RWPE1 (cell line): ENCODE results near the gene LNPEP.
"Not testable (repeated sequence)": the region's sequence is repeated elsewhere in the genome, so short reads cannot be mapped to it uniquely, and the experiment has no call there.

Experiments
- CTCF ChIA-PET: fragments of 350-600 bp; sonication (Branson Sonifier 250); formaldehyde crosslinking; extraction: SDS; loops from one replicate; lab custom pipeline; 2021; lab: Yijun Ruan, JAX
- POLR2A ChIA-PET: fragments of 400-600 bp; formaldehyde crosslinking; extraction: SDS; loops from one replicate; lab custom pipeline; 2020; ENCODE audit warnings: antibody characterized with exemption; ENCODE audit not compliant: low non-redundant PET; lab: Yijun Ruan, JAX
- DNase-seq: peaks from one replicate; pipeline ENCODE4 v3.0.0; 2012; ENCODE audit warnings: low spot score
- H3K27ac ChIP-seq: fragments of 450-650 bp; 2 replicates; pipeline ENCODE4 v1.5.1; 2017
- CTCF ChIP-seq: fragments of 450-650 bp; conservative IDR thresholded peaks from 2 replicates; pipeline ENCODE4 v1.5.1; 2017; ENCODE audit warnings: low read depth, mild to moderate bottlenecking

LNPEP gene

GRCh38 chr5:97078958-97079743 lies 143.3 kb downstream of the LNPEP start:
- TF ChIP-seq CTCF: no peak
- DNase-seq: no peak
- no peak overlapping the region for H3K27ac ChIP-seq
- ChIA-PET CTCF (no interaction called here), POLR2A (no interaction called here)

DNA sequence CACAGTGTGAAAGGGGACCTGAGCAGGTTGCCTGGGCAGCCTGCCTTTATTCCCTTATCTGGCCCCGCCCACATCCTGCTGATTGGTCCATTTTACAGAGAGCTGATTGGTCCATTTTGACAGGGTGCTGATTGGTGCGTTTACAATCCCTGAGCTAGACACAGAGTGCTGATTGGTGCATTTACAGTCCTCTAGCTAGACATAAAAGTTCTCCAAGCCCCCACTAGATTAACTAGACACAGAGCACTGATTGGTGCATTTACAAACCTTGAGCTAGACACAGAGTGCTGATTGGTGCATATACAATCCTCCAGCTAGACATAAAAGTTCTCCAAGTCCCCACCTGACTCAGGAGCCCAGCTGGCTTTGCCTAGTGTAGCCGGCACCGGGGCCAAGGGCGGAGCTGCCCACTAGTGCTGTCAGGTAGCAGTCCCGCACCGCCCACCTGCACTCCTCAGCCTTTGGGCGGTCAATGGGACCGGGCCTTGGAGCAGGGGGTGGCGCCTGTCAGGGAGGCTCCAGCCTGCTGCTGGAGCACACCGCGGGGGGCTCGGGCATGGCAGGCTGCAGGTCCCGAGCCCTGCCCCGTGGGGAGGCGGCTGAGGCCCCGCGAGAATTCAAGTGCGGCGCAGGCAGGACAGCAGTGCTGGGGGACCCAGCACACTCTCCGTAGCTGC lies 149.0 kb downstream of the LNPEP start:
- H3K27ac ChIP-seq, DNase-seq, CTCF ChIA-PET, POLR2A ChIA-PET: not testable (repeated sequence)

GRCh38 chr5:97085459-97086181 lies 149.7 kb downstream of the LNPEP start:
- no peak overlapping the region for H3K27ac ChIP-seq
- DNase-seq: no peak
- no peak for TF ChIP-seq CTCF
- CTCF ChIA-PET: no interaction called here
- POLR2A ChIA-PET: no interaction called here
